AG04450 (cell line): Measurements from ENCODE around the gene OTULINL. TPM values are rescaled to one million over a fixed set of nuclear protein-coding genes. Genes with fewer than 3 reads are reported as not detected.

Experiments
- CTCF ChIA-PET: fragments of 300-600, 350-600 bp; formaldehyde crosslinking; extraction: SDS; loops from one replicate; lab custom pipeline; 2022; ENCODE audit warnings: antibody characterized with exemption, inconsistent platforms; lab: Charles Lee
- POLR2A ChIA-PET: fragments of 350-600 bp; formaldehyde crosslinking; extraction: SDS; loops from one replicate; lab custom pipeline; 2021; ENCODE audit warnings: antibody characterized with exemption, inconsistent platforms; lab: Yijun Ruan, JAX
- DNase-seq: peaks from one replicate; pipeline ENCODE4 v3.0.0-alpha.2; 2011; ENCODE audit warnings: low read depth, low spot score
- H3K27ac ChIP-seq: one replicate; pipeline ENCODE4 v1.5.1; 2012; ENCODE audit warnings: low read depth, low read length, control low read depth
- H3K27me3 ChIP-seq: one replicate; pipeline ENCODE4 v1.6.0; 2012; ENCODE audit warnings: low read length; ENCODE audit not compliant: control insufficient read depth, insufficient read depth
- H3K4me3 ChIP-seq: 2 replicates; pipeline ENCODE4 v1.5.1; 2011; ENCODE audit warnings: mild to moderate bottlenecking, low read depth, low read length, control low read depth
- H3K9me3 ChIP-seq: 2 replicates; pipeline ENCODE4 v1.5.1; 2012; ENCODE audit warnings: low read length; ENCODE audit not compliant: control insufficient read depth, insufficient read depth
- CTCF ChIP-seq: IDR thresholded peaks from 2 replicates; pipeline ENCODE4 v1.5.1; 2011; ENCODE audit warnings: low read depth, low read length, control low read depth, inconsistent platforms
- polyA minus RNA-seq: library from RNA; depleted of rRNA, polyadenylated mRNA; stranded (reverse); fragments of >200 nt; gene quantifications from 2 replicates; pipeline ENCODE4 v1.2.3, GENCODE V29; 2011; rRNA and poly(A)+ RNA removed
- polyA plus RNA-seq: library from polyadenylated mRNA; depleted of rRNA; stranded (reverse); fragments of >200 nt; gene quantifications from 2 replicates; pipeline ENCODE4 v1.2.3, GENCODE V29; 2011; rRNA removed

Gene OTULINL
- polyA plus RNA-seq = 0.07 and 0.21 TPM in 2 replicates
- 0.13 TPM in 1 of 2 replicates, not detected in the other for polyA minus RNA-seq

DNA sequence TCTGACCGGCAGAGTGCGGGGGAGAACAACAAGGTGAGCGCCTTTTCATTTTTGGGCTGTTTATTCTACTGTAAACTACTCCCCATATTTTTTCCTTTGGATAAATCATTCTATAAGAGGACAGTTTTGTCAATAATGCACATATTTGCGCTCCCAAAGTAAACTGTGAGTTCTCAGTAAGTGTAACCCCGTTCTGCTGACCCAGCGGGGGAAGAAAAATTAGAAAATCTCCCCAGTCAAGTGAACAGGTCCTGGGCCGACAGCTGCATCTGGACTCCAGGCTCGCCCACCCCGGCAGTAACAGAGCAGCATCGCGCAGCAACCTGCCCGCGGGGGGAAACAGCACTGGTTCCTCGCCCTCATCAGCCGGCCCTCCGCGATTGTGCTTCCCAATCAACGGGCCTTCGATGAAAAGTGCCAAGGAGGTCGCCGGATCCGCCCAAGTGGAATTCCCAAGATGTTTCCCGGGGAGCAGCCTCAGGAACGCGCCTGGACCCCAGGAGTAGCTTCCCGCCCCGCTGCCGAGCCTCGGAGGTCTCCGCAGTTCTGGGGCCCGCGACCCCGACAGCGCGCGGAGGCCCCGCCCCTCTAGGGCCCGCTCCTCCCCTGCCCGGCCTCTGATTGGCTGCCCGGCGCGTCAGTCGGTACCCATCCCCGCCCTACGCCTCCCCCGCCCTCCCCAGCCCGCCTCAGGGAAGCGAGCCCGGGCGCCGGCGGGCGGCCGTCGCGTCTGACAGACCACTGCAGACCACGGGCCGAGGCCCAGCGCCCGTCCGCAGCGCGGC, at the start of gene OTULINL:
OTULINL (plus strand) TSS at position 687 of the 785 bp plus-strand sequence. CDS start 103 bp downstream, outside the sequence.
- peak; percentile 23 for DNase-seq
- ChIA-PET POLR2A (no interaction called here), CTCF (interaction anchor here (0.7 to 1.3 kb wide), 2 partner anchors 15 to 67 kb away, joined by 3 to 5 read pairs; no protein-coding TSS in a partner anchor)
- H3K4me3 ChIP-seq = peak within 1 kb of the TSS; percentile 62
- TF ChIP-seq CTCF = no peak
- peaks cover 3% of the 10 kb centered on the region; the same call in 1 of the 2 replicates for H3K9me3 ChIP-seq
- peaks cover 59% of the 10 kb centered on the region for H3K27me3 ChIP-seq
- no peak within 1 kb of the TSS for H3K27ac ChIP-seq

- TF ChIP-seq CTCF = no peak
- no peak for DNase-seq
- Histone ChIP-seq H3K27ac (no peak overlapping the region), H3K27me3 (peaks cover 16% of the 10 kb centered on the region), H3K9me3 (no peaks in the 10 kb centered on the region), H3K4me3 (no peak overlapping the region)
- ChIA-PET POLR2A (no interaction called here), CTCF (no interaction called here)
Measured at GRCh38 chr5:14532180-14532579, 49.4 kb upstream of the OTULINL start.

- no peak overlapping the region for H3K4me3 ChIP-seq
- H3K27ac ChIP-seq = no peak overlapping the region
- peaks cover 16% of the 10 kb centered on the region for H3K27me3 ChIP-seq
- DNase-seq = no peak
- ChIA-PET CTCF (interaction anchor here (0.8 kb wide), 1 partner anchor 114 kb away, joined by 3 read pairs; no protein-coding TSS in a partner anchor), POLR2A (no interaction called here)
- H3K9me3 ChIP-seq = no peaks in the 10 kb centered on the region
- TF ChIP-seq CTCF = no peak
Measured at GRCh38 chr5:14534773-14535172, 46.8 kb upstream of the OTULINL start.

GRCh38 chr5:14545308-14545707, 36.3 kb upstream of the OTULINL start:
- TF ChIP-seq CTCF = no peak
- no peaks in the 10 kb centered on the region for H3K9me3 ChIP-seq
- ChIA-PET POLR2A (no interaction called here), CTCF (no interaction called here)
- DNase-seq = no peak
- H3K27ac ChIP-seq = no peak overlapping the region
- H3K4me3 ChIP-seq = no peak overlapping the region
- peaks cover 16% of the 10 kb centered on the region for H3K27me3 ChIP-seq

DNA sequence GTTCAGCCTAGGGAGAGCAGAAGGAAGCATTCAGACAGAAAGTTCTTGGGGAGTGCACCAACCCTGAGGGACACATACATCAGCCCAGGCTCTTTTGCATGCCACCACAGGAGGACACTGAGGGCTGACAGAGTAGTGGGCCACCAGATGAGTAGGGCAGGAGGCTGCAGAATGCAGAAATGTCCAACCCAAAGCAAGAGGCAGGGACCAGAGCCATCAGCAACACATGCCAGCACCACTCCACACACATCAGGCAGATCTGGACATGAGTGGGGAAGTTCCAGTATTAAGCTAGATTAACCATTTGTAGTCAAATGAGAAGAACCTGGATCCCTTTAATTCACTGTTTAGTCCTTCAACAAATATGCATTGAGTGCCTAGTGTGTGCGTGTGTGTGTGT, 35.7 kb upstream of the OTULINL start:
- CTCF ChIA-PET = no interaction called here
- no peak for DNase-seq
- H3K4me3 ChIP-seq = no peak overlapping the region
- no peak for TF ChIP-seq CTCF
- no peak overlapping the region for H3K27ac ChIP-seq
- H3K9me3 ChIP-seq = no peaks in the 10 kb centered on the region
- POLR2A ChIA-PET = no interaction called here
- H3K27me3 ChIP-seq = peaks cover 16% of the 10 kb centered on the region
